Left lung (tissue), 10 donors: ENCODE data around the gene MPHOSPH10. TPM values are rescaled to one million over a fixed set of nuclear protein-coding genes. Genes with fewer than 3 reads are reported as not detected.

ENCODE experiments used
- ATAC-seq: fragments of 200-7000 bp; cut with Tn5 transposase; one replicate; pipeline ENCODE4 v1.9.1; 2020; ENCODE audit warnings: moderate library complexity
- DNase-seq, 4 donors: peaks; one replicate each; pipeline ENCODE4 v3.0.0-alpha.2; 2013 to 2020
- H3K27ac ChIP-seq, 2 donors: fragments of 200-600 bp; sonication (generic) in 1 of 2; one replicate each; pipeline versions ENCODE4 v1.5.0 to v1.8.0; 2020 to 2021
- H3K27me3 ChIP-seq, 2 donors: fragments of 200-600 bp; sonication (generic) in 1 of 2; one replicate each; pipeline versions ENCODE4 v1.5.0 to v1.8.0; 2020 to 2021
- H3K36me3 ChIP-seq, 2 donors: fragments of 200-600 bp; sonication (generic) in 1 of 2; one replicate each; pipeline versions ENCODE4 v1.5.0 to v1.8.0; 2020 to 2021
- H3K4me1 ChIP-seq, 2 donors: fragments of 200-600 bp; one replicate each; pipeline ENCODE4 v1.8.0; 2021
- H3K4me3 ChIP-seq, 2 donors: fragments of 200-600 bp; sonication (generic) in 1 of 2; one replicate each; pipeline versions ENCODE4 v1.5.0 to v1.8.0; 2020 to 2021; ENCODE audit warnings: mild to moderate bottlenecking in 1 of 2
- H3K9me3 ChIP-seq, 2 donors: fragments of 200-600 bp; sonication (generic) in 1 of 2; one replicate each; pipeline versions ENCODE4 v1.5.0 to v1.8.0; 2020 to 2021
- intact Hi-C, 2 donors: fragments of 100-400 bp; cut with DNase I; formaldehyde crosslinking; loops; one replicate each; pipeline versions ENCODE4 v1.11.2 to v1.14.2; 2022
- polyA plus RNA-seq, 6 donors: library from polyadenylated mRNA; unstranded; fragments of 120-200 nt; gene quantifications; one replicate each; pipeline ENCODE4 v1.2.1, GENCODE V29; 2013; ENCODE audit not compliant: insufficient read length in 6 of 6
- total RNA-seq, 2 donors: library from RNA; stranded (reverse); fragmentation: NEBNext Ultra II Directional; extraction: Animal tissue kit (Norgen Biotek cat#: 25700); gene quantifications; one replicate each; pipeline ENCODE4 v1.2.1, GENCODE V29; 2021
- TF ChIP-seq, protein P1 (sequence below), 2 donors: fragments of 200-600 bp; sonication (generic) in 1 of 2; IDR thresholded peaks; one replicate each; pipeline versions ENCODE4 v1.5.0 to v1.8.0; 2021; ENCODE audit warnings: antibody characterized with exemption in 2 of 2
- donor health status: DM: no; HTN: yes; CAD: no.
- donor health status: DM: no; HTN: no; CAD: no.

The MPHOSPH10 gene
- total and polyA plus RNA-seq, 8 donors = 22.1 to 51.1 (median 47.4) TPM

DNA sequence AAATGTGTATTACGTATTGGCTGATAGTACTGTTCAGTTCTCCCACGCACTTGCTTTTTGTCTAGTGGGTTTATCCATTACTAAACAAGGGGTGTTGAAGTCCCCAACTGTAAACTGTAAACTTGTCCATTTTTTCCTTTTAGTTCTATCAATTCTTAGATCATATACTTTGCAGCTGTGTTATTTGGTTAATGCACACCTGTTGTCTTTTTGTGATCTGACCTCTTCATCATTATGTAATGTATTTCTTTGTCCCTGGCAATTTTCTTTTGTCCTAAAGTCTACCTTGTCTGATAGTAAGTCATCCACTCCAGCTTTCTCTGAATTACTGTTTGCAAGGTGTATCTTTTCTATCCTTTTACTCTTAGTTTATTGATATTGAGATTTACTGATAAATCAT lies 22.3 kb upstream of the MPHOSPH10 start:
- Histone ChIP-seq H3K4me1 (no peaks in the 10 kb centered on the region), H3K36me3 (peaks cover 0 to 14% of the 10 kb centered on the region in 2 donors), H3K27ac (no peak overlapping the region), H3K9me3 (no peaks in the 10 kb centered on the region), H3K27me3 (no peaks in the 10 kb centered on the region), H3K4me3 (no peak overlapping the region)
- ATAC-seq = no peak
- TF ChIP-seq, protein P1, sequence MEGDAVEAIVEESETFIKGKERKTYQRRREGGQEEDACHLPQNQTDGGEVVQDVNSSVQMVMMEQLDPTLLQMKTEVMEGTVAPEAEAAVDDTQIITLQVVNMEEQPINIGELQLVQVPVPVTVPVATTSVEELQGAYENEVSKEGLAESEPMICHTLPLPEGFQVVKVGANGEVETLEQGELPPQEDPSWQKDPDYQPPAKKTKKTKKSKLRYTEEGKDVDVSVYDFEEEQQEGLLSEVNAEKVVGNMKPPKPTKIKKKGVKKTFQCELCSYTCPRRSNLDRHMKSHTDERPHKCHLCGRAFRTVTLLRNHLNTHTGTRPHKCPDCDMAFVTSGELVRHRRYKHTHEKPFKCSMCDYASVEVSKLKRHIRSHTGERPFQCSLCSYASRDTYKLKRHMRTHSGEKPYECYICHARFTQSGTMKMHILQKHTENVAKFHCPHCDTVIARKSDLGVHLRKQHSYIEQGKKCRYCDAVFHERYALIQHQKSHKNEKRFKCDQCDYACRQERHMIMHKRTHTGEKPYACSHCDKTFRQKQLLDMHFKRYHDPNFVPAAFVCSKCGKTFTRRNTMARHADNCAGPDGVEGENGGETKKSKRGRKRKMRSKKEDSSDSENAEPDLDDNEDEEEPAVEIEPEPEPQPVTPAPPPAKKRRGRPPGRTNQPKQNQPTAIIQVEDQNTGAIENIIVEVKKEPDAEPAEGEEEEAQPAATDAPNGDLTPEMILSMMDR (IDR thresholded peaks at IDR 0.05) = no peak
- DNase-seq = no peak
- intact Hi-C loops = no loop called here

GRCh38 chr2:71113843-71114242 lies 16.6 kb upstream of the MPHOSPH10 start:
- intact Hi-C loops = no loop called here
- H3K36me3 ChIP-seq = peaks cover 0 to 60% of the 10 kb centered on the region in 2 donors
- no peaks in the 10 kb centered on the region for H3K27me3 ChIP-seq
- no peak overlapping the region for H3K4me3 ChIP-seq
- no peaks in the 10 kb centered on the region for H3K4me1 ChIP-seq
- ATAC-seq (no peak), DNase-seq (no peak)
- TF ChIP-seq, protein P1 (IDR thresholded peaks at IDR 0.05) = no peak
- no peak overlapping the region for H3K27ac ChIP-seq
- H3K9me3 ChIP-seq = no peaks in the 10 kb centered on the region

DNA sequence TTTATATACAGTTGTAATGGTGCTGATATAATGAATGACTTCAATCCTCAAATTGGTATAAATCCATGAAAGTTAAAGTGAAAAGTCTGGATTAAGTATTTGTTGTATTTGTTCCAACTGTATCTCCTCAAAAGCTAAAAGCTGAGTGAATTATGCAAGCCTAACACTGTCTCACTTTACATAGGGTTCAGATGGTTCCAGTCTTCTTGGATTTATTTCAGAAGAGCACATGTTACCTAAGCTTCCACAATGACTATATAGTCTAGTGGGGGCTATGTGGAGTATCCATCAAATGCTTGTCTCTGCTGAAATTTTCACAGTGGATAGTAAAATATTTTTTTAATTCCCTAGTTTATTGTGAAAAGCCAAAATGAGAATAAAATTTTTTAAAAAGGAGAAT lies 13.4 kb upstream of the MPHOSPH10 start:
- no peak for DNase-seq
- ATAC-seq = no peak
- intact Hi-C loops = no loop called here
- no peak overlapping the region for H3K27ac ChIP-seq
- no peak overlapping the region for H3K4me3 ChIP-seq
- no peaks in the 10 kb centered on the region for H3K27me3 ChIP-seq
- H3K9me3 ChIP-seq = no peaks in the 10 kb centered on the region
- H3K4me1 ChIP-seq = no peaks in the 10 kb centered on the region
- H3K36me3 ChIP-seq = peaks cover 0 to 77% of the 10 kb centered on the region in 2 donors
- TF ChIP-seq, protein P1 (IDR thresholded peaks at IDR 0.05) = no peak

GRCh38 chr2:71120195-71120594 lies 10.2 kb upstream of the MPHOSPH10 start:
- H3K36me3 ChIP-seq = peaks cover 0 to 72% of the 10 kb centered on the region in 2 donors

DNA sequence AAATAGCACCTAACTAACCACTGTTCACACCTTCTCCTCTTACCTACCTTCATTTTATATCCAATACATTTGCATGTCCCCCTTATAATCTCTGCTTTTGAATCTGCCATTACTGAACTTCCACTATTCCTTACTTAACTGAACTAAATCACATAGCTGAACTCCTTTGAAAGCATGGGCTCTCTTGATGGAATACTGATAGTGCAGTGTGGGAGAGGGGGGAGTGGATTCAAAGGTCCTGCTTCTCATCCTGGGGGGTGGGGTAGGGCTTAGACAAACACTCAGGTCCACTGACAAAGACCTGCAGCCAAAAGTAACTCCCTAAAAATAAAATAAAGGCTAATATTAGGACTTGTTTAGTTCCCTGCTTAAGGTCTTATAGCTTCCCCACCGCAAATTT lies 9.0 kb upstream of the MPHOSPH10 start:
- TF ChIP-seq, protein P1 (IDR thresholded peaks at IDR 0.05) = no peak
- Histone ChIP-seq H3K27me3 (no peaks in the 10 kb centered on the region), H3K4me3 (no peak overlapping the region), H3K36me3 (peaks cover 0 to 61% of the 10 kb centered on the region in 2 donors), H3K9me3 (no peaks in the 10 kb centered on the region), H3K4me1 (no peaks in the 10 kb centered on the region), H3K27ac (no peak overlapping the region)
- DNase-seq = no peak
- intact Hi-C loops = no loop called here
- no peak for ATAC-seq

More at GRCh38 chr2:71120195-71120594, 10.2 kb upstream of the MPHOSPH10 start:
- Histone ChIP-seq H3K4me1 (no peaks in the 10 kb centered on the region), H3K9me3 (no peaks in the 10 kb centered on the region), H3K27ac (no peak overlapping the region), H3K4me3 (no peak overlapping the region), H3K27me3 (no peaks in the 10 kb centered on the region)
- ATAC-seq (no peak), DNase-seq (no peak)
- intact Hi-C loops = no loop called here
- TF ChIP-seq, protein P1 (IDR thresholded peaks at IDR 0.05) = no peak
